SJSA1 (cell line): Measurements from ENCODE around the gene KBTBD8. TPM values are rescaled to one million over a fixed set of nuclear protein-coding genes. Genes with fewer than 3 reads are reported as not detected.

Experiments used
- DNase-seq, 2 experiments: peaks; one replicate each; pipeline ENCODE4 v3.0.0-alpha.2; 2015 to 2020; ENCODE audit warnings: low spot score in 2 of 2, low read depth in 1 of 2
- H3K27ac ChIP-seq: fragments of 250-450 bp; sonication (Bioruptor Pico); 2 replicates; pipeline ENCODE4 v1.5.1; 2020; ENCODE audit warnings: mild to moderate bottlenecking, moderate library complexity
- H3K27me3 ChIP-seq: fragments of 250-450 bp; sonication (Bioruptor Pico); replicated peaks from 2 replicates; pipeline ENCODE4 v1.5.1; 2020; ENCODE audit warnings: mild to moderate bottlenecking, moderate library complexity
- H3K36me3 ChIP-seq: fragments of 250-450 bp; sonication (Bioruptor Pico); 2 replicates; pipeline ENCODE4 v1.5.1; 2020; ENCODE audit warnings: mild to moderate bottlenecking
- H3K4me1 ChIP-seq: fragments of 250-450 bp; sonication (Bioruptor Pico); replicated peaks from 2 replicates; pipeline ENCODE4 v1.6.1; 2021; ENCODE audit warnings: mild to moderate bottlenecking
- H3K4me3 ChIP-seq: fragments of 250-450 bp; sonication (Bioruptor Pico); 2 replicates; pipeline ENCODE4 v1.5.1; 2020; ENCODE audit warnings: mild to moderate bottlenecking
- H3K9me3 ChIP-seq: fragments of 250-450 bp; sonication (Bioruptor Pico); replicated peaks from 2 replicates; pipeline ENCODE4 v1.5.1; 2020; ENCODE audit warnings: mild to moderate bottlenecking
- total RNA-seq: library from RNA; depleted of rRNA; stranded (reverse); fragments of >200 nt; shearing (Covaris generic); gene quantifications from 2 replicates; pipeline ENCODE4 v1.2.3, GENCODE V29; 2014

The KBTBD8 gene
- total RNA-seq, 1 experiment from 2014 or later = 3.9 TPM

DNA sequence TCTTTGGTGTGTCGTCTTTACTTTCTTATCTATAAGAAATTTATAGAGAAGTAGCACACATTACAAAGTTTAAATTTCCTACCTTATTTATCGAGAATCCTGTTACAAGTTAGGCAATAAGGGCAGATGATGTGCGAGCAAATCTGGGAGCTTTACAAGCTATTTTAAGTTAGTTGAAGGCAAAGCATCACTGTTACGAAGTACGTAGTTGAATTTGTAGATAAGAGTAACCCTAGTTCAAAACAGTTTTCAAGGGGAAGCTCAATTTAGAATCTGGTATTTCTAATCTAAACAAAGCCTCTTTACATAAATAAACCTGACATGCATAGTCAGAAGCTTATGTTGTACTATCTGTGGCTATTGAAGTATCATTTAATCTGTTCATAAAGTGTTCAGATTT is 8.4 kb downstream of the KBTBD8 start:
- Histone ChIP-seq H3K4me3 (no peak overlapping the region), H3K27ac (no peak overlapping the region)

DNA sequence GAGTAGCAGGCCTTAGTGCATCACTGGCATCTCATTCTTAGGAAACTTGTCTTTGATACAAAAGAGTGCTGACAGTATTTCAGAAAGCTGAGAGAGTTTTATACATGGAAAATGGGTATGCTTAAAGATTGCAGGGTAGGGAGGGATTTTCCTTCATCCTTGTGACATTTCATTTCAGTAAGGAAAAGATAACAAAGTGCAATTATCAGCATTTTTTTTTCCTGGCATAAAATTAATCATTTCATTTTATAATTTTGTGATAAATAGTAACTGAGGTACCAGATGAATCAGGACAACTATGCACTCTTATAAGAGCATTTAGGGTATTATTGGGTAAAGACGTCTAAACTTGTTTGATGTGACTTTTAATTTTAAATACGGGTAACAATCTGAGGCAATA is 10.3 kb downstream of the KBTBD8 start:
- no peaks in the 10 kb centered on the region; the same call in 1 of the 2 replicates for H3K36me3 ChIP-seq
- no peak overlapping the region for H3K27ac ChIP-seq
- H3K27me3 ChIP-seq = no peaks in the 10 kb centered on the region
- no peak for DNase-seq
- H3K4me1 ChIP-seq = peaks cover 11% of the 10 kb centered on the region
- no peaks in the 10 kb centered on the region for H3K9me3 ChIP-seq
- no peak overlapping the region for H3K4me3 ChIP-seq

More for the DNA sequence above, 8.4 kb downstream of the KBTBD8 start:
- DNase-seq = peak in 1 of 2 experiments; percentile 25
- H3K27me3 ChIP-seq = no peaks in the 10 kb centered on the region
- no peaks in the 10 kb centered on the region for H3K9me3 ChIP-seq
- H3K36me3 ChIP-seq = no peaks in the 10 kb centered on the region; the same call in 1 of the 2 replicates
- H3K4me1 ChIP-seq = peaks cover 11% of the 10 kb centered on the region

DNA sequence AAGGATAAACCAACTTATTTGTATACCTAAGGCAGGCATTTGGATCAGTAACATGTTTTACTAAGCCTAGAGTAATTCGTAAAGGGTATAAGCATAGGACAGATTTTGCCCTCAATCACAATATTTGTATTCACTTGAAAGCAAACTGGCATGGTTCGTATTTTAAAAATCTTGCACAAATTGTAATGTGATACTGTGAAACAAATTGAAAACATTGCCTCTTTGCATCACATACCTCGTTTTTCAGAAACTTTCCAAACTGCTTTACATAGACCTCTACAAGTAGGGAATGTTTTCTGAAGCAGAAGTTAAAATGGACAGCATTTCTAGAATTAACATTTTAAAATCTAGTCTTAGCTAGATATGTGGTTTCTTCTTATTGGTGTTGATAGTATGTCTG is 11.6 kb downstream of the KBTBD8 start:
- no peak for DNase-seq
- H3K4me3 ChIP-seq = no peak overlapping the region
- H3K36me3 ChIP-seq = no peaks in the 10 kb centered on the region
- H3K27me3 ChIP-seq = no peaks in the 10 kb centered on the region
- no peak overlapping the region for H3K27ac ChIP-seq
- no peaks in the 10 kb centered on the region for H3K9me3 ChIP-seq
- peaks cover 11% of the 10 kb centered on the region for H3K4me1 ChIP-seq

- H3K27ac ChIP-seq = no peak overlapping the region
- no peaks in the 10 kb centered on the region for H3K36me3 ChIP-seq
- DNase-seq = no peak
- H3K4me3 ChIP-seq = no peak overlapping the region
- H3K4me1 ChIP-seq = peaks cover 5% of the 10 kb centered on the region
- H3K9me3 ChIP-seq = no peaks in the 10 kb centered on the region
- H3K27me3 ChIP-seq = peaks cover 3% of the 10 kb centered on the region; the same call in 1 of the 2 replicates
Measured at GRCh38 chr3:67011414-67012131, 13.5 kb downstream of the KBTBD8 start.

DNA sequence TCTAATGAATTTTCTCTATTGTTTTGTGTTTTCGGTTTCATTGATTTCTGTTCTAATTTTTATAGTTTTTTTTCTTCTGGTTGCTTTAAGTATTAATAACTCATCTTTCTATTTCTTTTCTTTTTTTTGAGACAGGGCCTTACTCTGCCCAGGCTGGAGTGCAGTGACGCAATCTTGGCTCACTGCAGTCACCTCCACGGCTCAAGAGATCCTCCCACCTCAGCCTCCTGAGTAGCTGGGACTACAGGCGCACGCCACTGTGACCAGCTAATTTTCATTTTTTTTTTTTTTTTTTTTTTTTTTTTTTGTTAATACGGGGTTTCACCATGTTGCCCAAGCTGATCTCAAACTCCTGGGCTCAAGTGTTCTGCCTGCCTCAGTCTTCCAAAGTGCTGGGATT is 14.5 kb downstream of the KBTBD8 start:
- no peak for DNase-seq
- H3K27ac ChIP-seq = no peak overlapping the region
- H3K36me3 ChIP-seq = no peaks in the 10 kb centered on the region
- H3K27me3 ChIP-seq = peaks cover 3% of the 10 kb centered on the region; the same call in 1 of the 2 replicates
- no peaks in the 10 kb centered on the region for H3K9me3 ChIP-seq
- no peaks in the 10 kb centered on the region for H3K4me1 ChIP-seq
- H3K4me3 ChIP-seq = no peak overlapping the region

DNA sequence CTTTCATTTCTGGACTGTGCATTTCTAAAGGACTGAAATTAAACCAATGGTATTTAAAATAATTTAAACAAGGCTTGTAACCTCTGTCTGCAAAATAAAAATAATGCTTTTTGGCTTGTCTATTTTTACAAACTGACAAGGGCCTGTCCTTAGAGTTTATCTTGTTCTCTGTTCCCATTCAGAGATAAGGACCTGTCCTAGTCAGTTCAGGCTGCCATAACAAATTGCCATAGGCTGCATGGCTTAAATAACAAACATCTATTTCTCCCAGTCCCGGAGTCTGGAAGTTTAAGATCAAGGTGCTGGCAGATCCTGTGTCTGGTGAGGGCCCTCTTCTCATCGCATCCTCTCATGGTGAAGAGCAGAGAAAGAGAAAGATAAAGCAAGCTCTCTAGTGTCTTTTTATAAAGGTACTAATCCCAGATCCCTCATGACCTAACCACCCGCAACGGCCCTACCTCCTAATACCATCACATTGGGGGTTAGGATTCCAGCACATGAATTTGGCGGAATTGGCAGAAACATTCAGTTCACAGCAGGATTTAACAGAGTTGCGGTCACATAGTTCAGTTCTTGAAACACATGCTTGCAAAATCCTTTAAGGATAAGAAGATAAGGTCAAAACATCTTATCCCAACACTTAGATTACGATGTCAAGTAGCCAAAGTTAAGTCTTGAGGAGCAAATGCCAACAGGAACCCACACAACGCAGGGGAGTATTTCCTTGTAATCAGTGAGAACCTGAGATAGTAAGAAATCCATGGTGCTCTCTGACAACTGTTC is 17.8 kb downstream of the KBTBD8 start:
- Histone ChIP-seq H3K4me1 (no peaks in the 10 kb centered on the region), H3K27me3 (peaks cover 3% of the 10 kb centered on the region; the same call in 1 of the 2 replicates), H3K4me3 (no peak overlapping the region), H3K27ac (no peak overlapping the region), H3K9me3 (no peaks in the 10 kb centered on the region), H3K36me3 (no peaks in the 10 kb centered on the region)
- DNase-seq = no peak

GRCh38 chr3:67016522-67017080 is 18.5 kb downstream of the KBTBD8 start:
- no peaks in the 10 kb centered on the region for H3K4me1 ChIP-seq
- peaks cover 3% of the 10 kb centered on the region; the same call in 1 of the 2 replicates for H3K27me3 ChIP-seq
- no peaks in the 10 kb centered on the region for H3K9me3 ChIP-seq
- no peak overlapping the region for H3K4me3 ChIP-seq
- DNase-seq = no peak
- no peak overlapping the region for H3K27ac ChIP-seq
- no peaks in the 10 kb centered on the region for H3K36me3 ChIP-seq

GRCh38 chr3:67017211-67017610 is 19.1 kb downstream of the KBTBD8 start:
- H3K9me3 ChIP-seq = no peaks in the 10 kb centered on the region
- H3K4me1 ChIP-seq = no peaks in the 10 kb centered on the region
- no peak overlapping the region for H3K27ac ChIP-seq
- H3K27me3 ChIP-seq = peaks cover 3% of the 10 kb centered on the region; the same call in 1 of the 2 replicates
- H3K36me3 ChIP-seq = no peaks in the 10 kb centered on the region
- no peak overlapping the region for H3K4me3 ChIP-seq
- no peak for DNase-seq

- H3K4me1 ChIP-seq = no peaks in the 10 kb centered on the region
- no peak overlapping the region for H3K27ac ChIP-seq
- H3K4me3 ChIP-seq = no peak overlapping the region
- peaks cover 3% of the 10 kb centered on the region; the same call in 1 of the 2 replicates for H3K27me3 ChIP-seq
- H3K9me3 ChIP-seq = no peaks in the 10 kb centered on the region
- no peaks in the 10 kb centered on the region for H3K36me3 ChIP-seq
- no peak for DNase-seq
Measured at GRCh38 chr3:67018105-67018788, 20.1 kb downstream of the KBTBD8 start.

- H3K4me1 ChIP-seq = no peaks in the 10 kb centered on the region
- no peak overlapping the region for H3K27ac ChIP-seq
- H3K36me3 ChIP-seq = no peaks in the 10 kb centered on the region
- no peaks in the 10 kb centered on the region for H3K9me3 ChIP-seq
- H3K4me3 ChIP-seq = no peak overlapping the region
- no peak for DNase-seq
- peaks cover 3% of the 10 kb centered on the region; the same call in 1 of the 2 replicates for H3K27me3 ChIP-seq
Measured at GRCh38 chr3:67018789-67019526, 20.9 kb downstream of the KBTBD8 start.

- Histone ChIP-seq H3K4me3 (no peak overlapping the region), H3K9me3 (no peaks in the 10 kb centered on the region), H3K4me1 (no peaks in the 10 kb centered on the region), H3K27me3 (0 out of 2 replicates have a peak, but pooled peaks cover 2% of the 10 kb centered on the region), H3K27ac (no peak overlapping the region), H3K36me3 (no peaks in the 10 kb centered on the region)
- no peak for DNase-seq
Measured at GRCh38 chr3:67028001-67028784, 30.1 kb downstream of the KBTBD8 start.
